GM23338 (cell line): ENCODE measurements around the gene VEGFA.

ENCODE experiments used
- EZH2 ChIP-seq: fragments of 200-600 bp; sonication (generic); IDR thresholded peaks from one replicate; pipeline ENCODE4 v1.8.0; 2017; ENCODE audit warnings: antibody characterized with exemption, mild to moderate bottlenecking, low read depth; ENCODE audit not compliant: unreplicated experiment
- JUNB ChIP-seq: IDR thresholded peaks from one replicate; pipeline ENCODE4 v1.6.1; 2016; ENCODE audit warnings: antibody characterized with exemption; ENCODE audit not compliant: unreplicated experiment
- POLR2AphosphoS5 ChIP-seq: IDR thresholded peaks from 2 replicates; pipeline ENCODE4 v1.6.1; 2016; ENCODE audit warnings: antibody characterized with exemption, low read depth
- TF ChIP-seq, protein P1 (sequence below), 2 experiments: fragments of 200-600 bp in 1 of 2; sonication (generic) in 1 of 2; conservative IDR thresholded peaks; 2 replicates each; pipeline versions ENCODE4 v1.5.1 to v1.6.1; 2016 to 2017; ENCODE audit warnings: antibody characterized with exemption in 2 of 2, low read depth in 2 of 2, mild to moderate bottlenecking in 2 of 2, moderate library complexity in 1 of 2

DNA sequence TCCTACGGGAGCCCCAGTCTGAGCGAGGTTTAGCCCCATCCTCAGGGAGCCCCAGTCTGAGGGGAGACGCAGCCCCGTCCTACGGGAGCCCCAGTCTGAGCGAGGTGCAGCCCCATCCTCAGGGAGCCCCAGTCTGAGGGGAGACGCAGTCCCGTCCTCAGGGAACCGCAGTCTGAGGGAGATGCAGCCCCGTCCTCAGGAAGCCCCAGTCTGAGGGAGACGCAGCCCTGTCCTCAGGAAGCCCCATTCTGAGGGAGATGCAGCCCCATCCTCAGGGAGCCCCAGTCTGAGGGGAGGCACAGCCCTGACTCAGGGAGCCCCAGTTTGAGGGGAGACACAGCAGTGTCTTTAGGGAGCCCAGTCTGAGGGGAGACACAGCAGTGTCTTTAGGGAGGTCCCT lies 27.9 kb downstream of the VEGFA start:
- TF ChIP-seq, protein P1, sequence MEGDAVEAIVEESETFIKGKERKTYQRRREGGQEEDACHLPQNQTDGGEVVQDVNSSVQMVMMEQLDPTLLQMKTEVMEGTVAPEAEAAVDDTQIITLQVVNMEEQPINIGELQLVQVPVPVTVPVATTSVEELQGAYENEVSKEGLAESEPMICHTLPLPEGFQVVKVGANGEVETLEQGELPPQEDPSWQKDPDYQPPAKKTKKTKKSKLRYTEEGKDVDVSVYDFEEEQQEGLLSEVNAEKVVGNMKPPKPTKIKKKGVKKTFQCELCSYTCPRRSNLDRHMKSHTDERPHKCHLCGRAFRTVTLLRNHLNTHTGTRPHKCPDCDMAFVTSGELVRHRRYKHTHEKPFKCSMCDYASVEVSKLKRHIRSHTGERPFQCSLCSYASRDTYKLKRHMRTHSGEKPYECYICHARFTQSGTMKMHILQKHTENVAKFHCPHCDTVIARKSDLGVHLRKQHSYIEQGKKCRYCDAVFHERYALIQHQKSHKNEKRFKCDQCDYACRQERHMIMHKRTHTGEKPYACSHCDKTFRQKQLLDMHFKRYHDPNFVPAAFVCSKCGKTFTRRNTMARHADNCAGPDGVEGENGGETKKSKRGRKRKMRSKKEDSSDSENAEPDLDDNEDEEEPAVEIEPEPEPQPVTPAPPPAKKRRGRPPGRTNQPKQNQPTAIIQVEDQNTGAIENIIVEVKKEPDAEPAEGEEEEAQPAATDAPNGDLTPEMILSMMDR (conservative IDR thresholded peaks at IDR 0.05; ENCODE audit: low read depth in 2 of 2), result no peak
- TF ChIP-seq EZH2 (no peak), POLR2AphosphoS5 (no peak), JUNB (no peak)
